ENCODE measurements around the gene UROS. TPM values are rescaled to one million over a fixed set of nuclear protein-coding genes. Genes with fewer than 3 reads are reported as not detected.

UROS gene
- total RNA-seq, 3 donors from 2014 or later: 23.9 to 30.9 (median 27.5) TPM

DNA sequence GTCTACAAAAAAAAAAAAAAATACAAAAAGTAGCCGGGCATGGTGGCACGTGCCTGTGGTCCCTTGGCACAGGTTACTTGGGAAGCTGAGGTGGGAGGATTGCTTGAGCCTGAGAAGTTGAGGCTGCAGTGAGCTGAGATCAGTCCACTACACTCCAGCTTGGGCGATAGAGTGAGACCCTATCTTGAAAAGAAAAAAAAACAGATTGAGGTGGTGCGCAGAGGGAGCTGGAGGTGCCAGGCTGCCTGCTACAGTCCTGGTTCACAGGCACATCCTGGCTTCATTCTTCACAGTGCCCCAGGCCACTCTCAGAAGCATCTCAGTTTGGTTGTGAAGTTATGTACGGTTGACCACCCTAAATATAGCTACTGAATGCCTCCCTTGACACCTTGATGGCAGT lies 52.2 kb downstream of the UROS start:
- Histone ChIP-seq H3K36me3 (ENCODE audit: low read depth) (no peaks in the 10 kb centered on the region), H3K4me3 (no peak overlapping the region), H3K9me3 (no peaks in the 10 kb centered on the region), H3K4me1 (ENCODE audit: low read depth) (no peaks in the 10 kb centered on the region)
- intact Hi-C loops (cut with DNase I, micrococcal nuclease): no loop called here
- ATAC-seq (no peak), DNase-seq (no peak)
- TF ChIP-seq CTCF (IDR thresholded peaks at IDR 0.05): no peak

DNA sequence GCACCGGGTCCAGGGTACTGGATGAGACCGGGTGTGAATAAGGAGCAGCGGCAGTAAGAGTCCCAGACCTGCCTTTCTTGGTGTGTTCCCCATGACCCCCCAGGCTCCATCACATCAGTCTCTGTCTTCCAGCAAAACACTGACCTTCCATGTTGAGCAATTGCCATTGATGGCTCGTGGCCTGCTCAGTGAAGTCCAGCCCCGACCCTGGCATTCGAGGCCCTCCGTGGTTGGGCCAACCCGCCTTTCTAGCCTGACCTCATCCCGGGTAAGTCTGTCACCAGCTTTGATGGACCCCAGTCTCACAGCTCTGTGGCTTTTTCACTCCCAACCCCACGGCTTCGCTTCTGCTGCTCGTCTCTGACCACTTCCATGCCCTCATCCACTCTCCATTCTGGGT lies 53.9 kb downstream of the UROS start:
- DNase-seq (no peak), ATAC-seq (no peak)
- no peaks in the 10 kb centered on the region for H3K4me1 ChIP-seq (ENCODE audit: low read depth)
- intact Hi-C loops (cut with DNase I, micrococcal nuclease): no loop called here
- H3K4me3 ChIP-seq: no peak overlapping the region
- no peaks in the 10 kb centered on the region for H3K36me3 ChIP-seq (ENCODE audit: low read depth)
- H3K9me3 ChIP-seq: no peaks in the 10 kb centered on the region
- TF ChIP-seq CTCF (IDR thresholded peaks at IDR 0.05): no peak

DNA sequence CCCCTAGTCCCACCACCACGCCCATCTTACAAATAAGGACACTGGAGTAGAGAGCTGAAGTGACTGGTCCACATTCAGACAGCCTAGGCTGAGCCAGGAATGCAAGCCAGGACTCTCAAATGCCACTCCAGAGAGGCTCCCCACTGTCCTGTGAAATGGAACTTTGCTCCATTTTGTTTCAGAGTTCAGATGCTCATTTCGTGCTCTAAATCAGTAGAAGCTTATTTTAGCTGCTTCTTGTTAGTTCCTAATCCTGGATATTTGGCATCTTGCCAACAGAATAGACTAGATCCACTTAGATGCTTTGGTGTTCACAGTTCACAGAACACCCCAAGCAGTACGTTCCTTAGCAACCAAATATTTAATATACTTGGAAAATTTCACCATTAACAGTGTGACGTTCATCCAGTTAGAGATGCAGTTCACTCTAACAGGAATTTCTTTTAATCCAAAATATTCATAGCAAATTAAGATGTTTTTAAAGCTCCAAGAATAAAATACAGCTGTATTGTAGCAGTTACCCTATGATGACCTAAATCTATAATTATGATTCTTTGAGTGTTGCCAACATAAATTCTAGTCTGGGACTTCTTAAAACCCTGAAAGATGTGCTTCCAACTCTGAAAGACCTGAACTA lies 54.7 kb downstream of the UROS start:
- Histone ChIP-seq H3K9me3 (no peaks in the 10 kb centered on the region), H3K4me1 (ENCODE audit: low read depth) (no peaks in the 10 kb centered on the region), H3K4me3 (no peak overlapping the region), H3K36me3 (ENCODE audit: low read depth) (no peaks in the 10 kb centered on the region)
- intact Hi-C loops (cut with DNase I, micrococcal nuclease): no loop called here
- DNase-seq (no peak), ATAC-seq (no peak)
- TF ChIP-seq CTCF (IDR thresholded peaks at IDR 0.05): no peak

GRCh38 chr10:125766511-125766910 lies 56.5 kb downstream of the UROS start:
- Histone ChIP-seq H3K4me3 (no peak overlapping the region), H3K36me3 (ENCODE audit: low read depth) (no peaks in the 10 kb centered on the region), H3K9me3 (no peaks in the 10 kb centered on the region), H3K4me1 (ENCODE audit: low read depth) (no peaks in the 10 kb centered on the region)
- ATAC-seq: no peak
- no peak for TF ChIP-seq CTCF (IDR thresholded peaks at IDR 0.05)
- no peak for DNase-seq
- intact Hi-C loops (cut with DNase I, micrococcal nuclease): no loop called here

- Histone ChIP-seq H3K36me3 (ENCODE audit: low read depth) (no peaks in the 10 kb centered on the region), H3K9me3 (no peaks in the 10 kb centered on the region), H3K4me3 (no peak overlapping the region), H3K4me1 (ENCODE audit: low read depth) (no peaks in the 10 kb centered on the region)
- intact Hi-C loops (cut with DNase I, micrococcal nuclease): no loop called here
- no peak for ATAC-seq
- TF ChIP-seq CTCF (IDR thresholded peaks at IDR 0.05): no peak
- DNase-seq: no peak
Measured at GRCh38 chr10:125765835-125766234, 57.2 kb downstream of the UROS start.

All from mucosa of descending colon (tissue), 3 donors.